Adipocyte (in vitro differentiated cells): ENCODE results near the gene CCDC51.

ENCODE experiments used
- DNase-seq: peaks from one replicate; pipeline ENCODE4 v3.0.0-alpha.2; 2015; ENCODE audit warnings: low read depth
- H3K27me3 ChIP-seq: replicated peaks from 2 replicates; pipeline ENCODE4 v1.7.0; 2013; ENCODE audit warnings: mild to moderate bottlenecking, low read length, moderate library complexity; ENCODE audit not compliant: control insufficient read depth, insufficient read depth
- H3K36me3 ChIP-seq: 2 replicates; pipeline ENCODE4 v1.7.0; 2013; ENCODE audit warnings: low read length, mild to moderate bottlenecking, moderate library complexity; ENCODE audit not compliant: control insufficient read depth, insufficient read depth, severe bottlenecking
- H3K4me1 ChIP-seq: 2 replicates; pipeline ENCODE4 v1.7.0; 2013; ENCODE audit warnings: mild to moderate bottlenecking, low read length, moderate library complexity; ENCODE audit not compliant: control insufficient read depth, insufficient read depth
- H3K4me3 ChIP-seq: 2 replicates; pipeline ENCODE4 v1.7.0; 2013; ENCODE audit warnings: mild to moderate bottlenecking, low read length, moderate library complexity
- H3K9ac ChIP-seq: 2 replicates; pipeline ENCODE4 v1.7.0; 2013; ENCODE audit warnings: mild to moderate bottlenecking, low read length, moderate library complexity
- H3K9me3 ChIP-seq: 2 replicates; pipeline ENCODE4 v1.7.0; 2013; ENCODE audit warnings: mild to moderate bottlenecking, low read length, moderate library complexity; ENCODE audit not compliant: control insufficient read depth

CCDC51 gene

GRCh38 chr3:48387634-48388033, 52.3 kb downstream of the CCDC51 start:
- DNase-seq = no peak
- H3K4me3 ChIP-seq = no peak overlapping the region
- no peaks in the 10 kb centered on the region for H3K27me3 ChIP-seq
- H3K36me3 ChIP-seq = no peaks in the 10 kb centered on the region
- H3K9ac ChIP-seq = no peak overlapping the region
- peaks cover 7% of the 10 kb centered on the region for H3K9me3 ChIP-seq
- no peaks in the 10 kb centered on the region for H3K4me1 ChIP-seq
